H54 (cell line): ENCODE results near the gene MED31.
A peak's percentile ranks its signal among the peaks of the same experiment; 100 is the strongest.

Source experiments
- DNase-seq: peaks from one replicate; pipeline ENCODE4 v3.0.0; 2011; ENCODE audit warnings: low spot score, mixed read lengths; ENCODE audit not compliant: insufficient read length
- FAIRE-seq: peaks from 3 replicates; lab custom pipeline; 2011; peaks lifted over from hg19 to GRCh38; lab: Jason Lieb, UNC
- POLR2A ChIP-seq: IDR thresholded peaks from 2 replicates; pipeline ENCODE4 v1.6.1; 2011; ENCODE audit warnings: low read depth, mild to moderate bottlenecking, low read length

MED31 gene

DNA sequence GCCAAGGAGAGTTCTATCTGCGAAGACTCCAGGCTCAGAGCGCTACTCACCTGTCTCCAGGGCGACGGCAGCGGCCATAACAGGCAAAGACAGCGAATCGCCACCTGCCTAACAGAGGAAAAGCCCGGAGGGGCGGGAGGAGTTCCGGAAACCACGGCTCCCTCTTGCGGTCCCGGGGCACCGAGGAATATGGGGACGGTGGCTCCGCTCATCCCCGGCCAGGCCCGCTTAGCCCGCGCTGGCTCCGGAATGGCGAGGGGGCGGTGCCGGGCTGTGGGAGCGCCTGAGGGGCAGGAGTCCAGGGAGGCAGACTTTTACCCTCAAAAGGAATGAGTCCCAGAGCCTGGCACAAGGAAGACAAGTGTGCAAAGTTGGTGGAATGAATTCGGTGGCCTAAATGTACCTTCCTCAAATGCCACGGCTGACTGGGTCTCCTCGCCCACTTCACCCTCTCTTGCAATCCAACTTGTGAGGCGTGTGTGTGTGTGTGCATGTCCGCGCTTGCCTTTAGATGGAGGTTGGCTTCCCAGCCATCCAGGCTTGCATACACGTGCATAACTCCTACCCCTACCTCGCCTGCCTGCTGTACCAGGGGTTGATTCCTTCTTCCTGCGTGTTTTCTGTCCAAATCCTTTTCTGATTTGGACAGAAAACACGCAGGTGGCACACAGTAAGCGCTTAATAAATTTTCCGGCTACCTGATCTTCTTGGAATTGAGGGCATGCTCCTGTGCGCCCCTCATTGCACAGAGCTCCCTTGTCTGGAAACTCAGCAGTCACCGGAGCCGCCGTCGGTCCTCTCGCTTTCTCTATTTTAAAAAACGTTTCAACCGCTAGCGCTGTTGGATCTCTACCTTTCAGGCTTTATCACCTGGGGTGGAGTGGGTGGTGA lies 3.7 kb upstream of the MED31 start:
- TF ChIP-seq POLR2A, result no peak
- DNase-seq (no peak), FAIRE-seq (no peak)

DNA sequence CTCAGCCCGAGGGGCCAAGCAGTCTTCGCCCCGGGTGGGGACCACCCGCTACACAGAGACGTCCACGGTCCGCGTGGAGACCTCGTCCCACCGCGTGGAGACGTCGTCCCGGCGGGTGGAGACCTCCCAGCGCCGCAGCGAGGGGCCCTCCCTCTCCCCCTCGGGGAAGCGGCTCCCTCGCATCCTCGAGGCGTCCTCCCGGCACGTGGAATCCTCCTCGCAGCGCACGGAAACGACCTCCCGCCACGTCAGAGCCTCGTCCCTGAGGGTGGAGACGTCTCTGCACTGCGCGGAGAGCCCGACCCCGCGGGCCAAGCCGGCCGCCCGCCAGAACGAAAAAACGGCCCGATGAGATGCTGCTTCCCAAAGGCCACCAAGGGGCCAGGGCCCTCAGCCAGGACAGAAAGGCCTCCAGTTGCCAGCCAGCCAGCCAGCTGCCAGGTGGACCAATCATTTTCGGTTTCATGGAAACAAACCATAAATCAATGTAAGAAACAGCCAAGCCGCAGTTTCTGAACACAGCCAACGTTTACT lies 581 bp upstream of the MED31 start:
- DNase-seq, result no peak
- no peak for TF ChIP-seq POLR2A
- no peak for FAIRE-seq

DNA sequence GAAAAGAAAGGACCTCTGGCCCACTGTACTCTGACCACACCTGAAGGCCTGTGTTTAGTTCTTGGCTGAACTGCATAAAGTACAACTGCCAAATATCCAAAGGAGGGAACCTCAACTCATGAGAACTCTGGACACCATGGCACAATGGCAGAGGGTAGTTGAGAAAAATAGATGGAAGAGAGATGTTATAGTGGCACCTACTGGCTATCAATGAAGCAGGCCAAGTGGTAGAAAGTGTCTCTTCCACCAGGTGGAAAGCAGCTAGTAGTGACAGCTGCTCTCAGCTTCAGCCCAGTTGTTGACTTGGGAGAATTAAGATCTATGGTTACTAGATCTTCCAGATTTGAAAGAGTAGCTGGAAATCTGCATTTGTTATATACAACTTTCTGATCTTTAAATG lies 3.2 kb downstream of the MED31 start:
- no peak for TF ChIP-seq POLR2A
- FAIRE-seq (peak; percentile 78), DNase-seq (no peak)

DNA sequence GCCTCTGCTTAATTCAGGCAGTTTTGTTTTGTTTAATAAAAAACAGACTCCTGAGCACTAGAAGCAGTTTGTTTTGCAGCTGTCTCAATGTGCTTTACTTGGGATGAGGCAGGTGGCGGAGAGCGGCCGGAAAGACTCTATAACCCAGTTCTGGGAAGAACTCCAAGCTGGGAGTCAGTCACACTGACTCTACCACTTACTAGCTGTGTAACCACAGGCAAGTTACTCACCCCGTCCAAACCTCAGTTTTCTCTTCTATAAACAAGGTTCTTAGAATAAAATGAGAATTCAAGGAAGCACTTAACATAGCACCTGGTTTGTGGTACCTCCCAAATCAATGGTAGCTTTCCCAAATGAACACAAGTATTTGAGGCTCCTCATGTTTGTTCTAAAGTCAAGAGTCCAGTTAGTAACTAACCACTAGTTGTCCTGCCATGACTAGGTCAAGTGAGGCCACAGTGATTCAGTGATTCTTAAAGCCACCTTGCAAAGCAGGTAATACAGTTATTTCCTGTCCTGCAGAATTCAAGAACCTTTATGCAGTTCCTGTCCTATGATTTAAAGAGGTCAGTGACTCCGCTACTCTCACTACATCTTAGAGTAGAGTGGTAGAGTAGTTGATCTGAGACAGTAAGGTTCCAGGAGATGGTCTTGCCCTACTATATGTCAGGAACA lies 7.8 kb downstream of the MED31 start:
- DNase-seq (no peak), FAIRE-seq (no peak)
- TF ChIP-seq POLR2A, result no peak

DNA sequence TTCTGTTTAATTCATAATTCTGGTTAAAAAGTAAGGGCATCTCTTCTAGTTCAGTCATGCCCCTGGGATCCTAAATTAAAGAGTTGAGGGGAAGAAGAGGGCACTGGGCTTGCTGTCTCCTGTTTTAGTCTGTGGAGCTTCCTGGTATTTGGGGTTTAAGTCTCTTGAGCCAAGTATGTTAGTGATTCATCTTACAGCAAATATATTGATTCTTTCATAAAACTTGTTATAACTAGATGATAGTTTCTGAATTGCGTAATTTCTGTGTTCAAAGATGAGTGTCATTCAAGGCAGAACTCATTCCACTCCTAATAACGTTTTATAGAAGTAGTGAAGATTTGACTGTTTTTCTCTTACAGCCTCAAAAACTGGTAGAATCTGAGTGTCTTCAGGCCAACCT lies 8.8 kb downstream of the MED31 start:
- peak; percentile 50 for FAIRE-seq
- DNase-seq, result no peak
- TF ChIP-seq POLR2A, result no peak

DNA sequence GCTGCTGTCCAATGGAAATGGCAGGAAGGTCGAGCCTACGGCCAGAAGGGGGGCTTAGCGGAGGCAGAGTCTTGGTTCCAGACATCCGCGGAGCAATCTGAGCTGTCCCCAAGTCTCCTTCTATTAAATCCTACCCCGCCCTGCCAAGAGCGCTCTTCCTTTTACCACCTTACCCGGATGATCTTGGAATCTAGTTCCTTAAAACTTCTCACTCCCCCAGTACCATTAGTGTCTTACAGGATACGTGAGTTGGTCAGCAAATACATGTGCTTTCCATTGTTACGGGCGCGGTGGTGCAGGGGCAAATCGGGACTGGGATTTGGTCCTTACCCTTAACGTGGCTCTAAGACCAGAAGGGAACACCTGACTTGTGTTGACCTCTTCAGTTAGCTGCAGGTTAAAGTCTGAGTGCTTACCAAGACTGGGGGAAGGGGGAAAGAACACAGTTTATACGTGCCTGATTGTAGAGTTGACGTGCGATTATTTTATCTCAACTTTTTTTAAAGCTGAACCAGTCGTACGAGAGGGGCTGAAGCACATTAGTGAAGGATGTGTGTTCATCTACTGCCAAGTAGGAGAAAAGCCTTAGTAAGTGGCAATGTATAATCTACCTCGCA lies 10.1 kb downstream of the MED31 start:
- DNase-seq, result no peak
- FAIRE-seq, result no peak

DNA sequence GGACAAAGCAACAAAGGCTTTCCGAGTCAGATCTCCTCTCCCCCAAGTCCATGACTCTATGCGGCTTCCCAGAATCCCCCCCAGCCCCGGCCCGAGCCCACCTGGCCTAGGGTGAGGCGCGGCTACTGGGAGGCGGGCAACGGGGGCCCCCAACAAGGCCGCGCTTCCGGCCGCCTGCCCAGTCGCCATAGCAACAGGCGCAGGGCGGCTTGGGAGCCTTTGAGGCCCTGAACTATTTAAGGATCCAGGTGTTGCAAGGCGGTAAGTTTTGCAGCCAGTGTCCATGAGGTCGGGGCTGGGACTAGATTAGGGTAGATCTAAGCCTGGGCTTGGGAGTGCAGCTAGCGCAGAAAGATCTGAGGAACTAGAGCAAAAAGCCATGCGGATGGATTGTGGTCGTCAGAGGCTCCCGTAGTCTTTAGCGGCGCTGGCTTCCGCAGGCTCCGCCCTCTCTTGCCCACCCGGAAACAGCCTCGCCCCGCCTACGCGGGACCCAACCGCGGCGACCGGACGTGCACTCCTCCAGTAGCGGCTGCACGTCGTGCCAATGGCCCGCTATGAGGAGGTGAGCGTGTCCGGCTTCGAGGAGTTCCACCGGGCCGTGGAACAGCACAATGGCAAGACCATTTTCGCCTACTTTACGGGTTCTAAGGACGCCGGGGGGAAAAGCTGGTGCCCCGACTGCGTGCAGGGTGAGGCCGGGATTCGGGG lies 10.7 kb downstream of the MED31 start, which contains the start of the genes KIAA0753 and TXNDC17:
KIAA0753 (minus strand) TSS at position 176 of the 711 bp plus-strand sequence. CDS start 5,608 bp downstream, outside the sequence.
TXNDC17 (plus strand) TSS at position 525 of the 711 bp plus-strand sequence; CDS start at position 548, 23 bp downstream.
- TF ChIP-seq POLR2A, result peak; percentile 97
- DNase-seq (peak; percentile 84), FAIRE-seq (peak; percentile 43)

More for the DNA sequence above, 10.1 kb downstream of the MED31 start:
- no peak for TF ChIP-seq POLR2A

DNA sequence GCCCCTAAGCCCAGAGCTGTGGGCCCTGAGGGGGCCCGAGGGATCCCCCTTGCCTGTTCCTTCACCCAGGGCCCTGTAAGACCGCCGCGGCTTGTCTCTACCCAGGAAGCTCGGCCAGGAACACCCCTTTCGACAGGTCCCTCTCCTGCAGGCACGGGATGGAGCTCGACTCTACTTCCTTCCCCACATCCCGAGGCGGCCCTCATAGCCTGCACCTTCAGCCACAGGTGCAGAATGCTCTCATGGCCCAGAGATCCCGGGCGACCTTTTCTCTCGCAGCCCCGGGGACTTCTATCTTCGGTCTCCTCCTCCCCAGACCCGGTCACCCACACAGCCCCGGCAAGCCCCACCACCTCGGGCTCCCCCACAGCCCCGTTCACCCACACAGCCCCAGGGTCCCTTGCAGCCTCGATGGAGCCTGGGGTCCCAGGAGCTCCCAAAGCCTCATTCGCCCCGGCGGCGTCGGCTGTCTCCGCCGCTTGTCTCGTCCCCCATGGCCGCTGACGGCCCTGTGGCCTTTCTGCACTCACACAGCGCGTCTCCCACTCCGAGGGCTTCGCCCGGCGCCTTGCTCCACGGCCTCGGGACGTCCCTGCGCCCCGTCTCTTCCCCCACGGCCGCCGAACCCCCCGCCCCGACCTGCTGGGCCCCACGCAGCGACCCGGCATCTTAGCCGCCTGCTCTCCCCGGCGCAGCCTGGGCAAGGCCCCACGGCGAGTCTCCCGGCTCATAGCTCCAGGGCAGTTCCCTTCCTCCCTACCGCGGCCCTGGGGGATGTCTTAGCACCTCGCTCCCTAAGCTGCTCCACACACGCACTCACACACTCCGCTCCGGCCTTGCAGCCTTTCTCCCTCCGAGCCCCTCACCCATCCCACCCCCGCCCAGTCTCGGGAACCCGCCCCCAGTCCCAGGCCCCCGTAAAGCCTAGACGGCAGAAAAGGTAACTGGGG lies 11.5 kb downstream of the MED31 start:
- FAIRE-seq (no peak), DNase-seq (no peak)
- no peak for TF ChIP-seq POLR2A

DNA sequence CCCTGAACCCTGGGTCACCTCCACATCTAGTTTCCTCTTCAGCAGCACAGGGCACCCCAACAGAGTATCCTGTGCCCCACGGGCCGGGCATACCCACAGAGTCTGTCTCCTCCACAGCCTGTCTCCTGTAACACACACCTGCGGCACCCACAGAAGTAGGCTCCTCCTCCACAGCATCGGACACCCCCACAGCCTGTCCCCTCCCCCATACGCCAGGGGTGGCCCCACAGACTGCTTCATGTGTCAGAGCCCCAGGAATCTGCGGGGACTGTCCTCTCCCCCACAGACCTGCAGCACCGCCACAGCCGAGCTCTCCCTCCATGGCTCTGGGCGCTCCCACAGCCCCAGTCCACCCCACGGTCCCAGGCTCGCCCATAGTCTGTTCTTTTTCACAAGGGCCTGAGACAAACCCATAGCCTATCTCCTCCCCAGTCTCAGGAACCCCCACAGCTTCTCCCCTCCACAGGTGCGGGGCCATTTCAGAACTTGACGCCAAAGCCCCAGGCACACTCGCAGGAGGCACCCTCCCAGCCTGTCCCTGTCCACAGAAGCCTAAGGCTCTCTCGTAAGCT lies 12.3 kb downstream of the MED31 start:
- no peak for FAIRE-seq

DNA sequence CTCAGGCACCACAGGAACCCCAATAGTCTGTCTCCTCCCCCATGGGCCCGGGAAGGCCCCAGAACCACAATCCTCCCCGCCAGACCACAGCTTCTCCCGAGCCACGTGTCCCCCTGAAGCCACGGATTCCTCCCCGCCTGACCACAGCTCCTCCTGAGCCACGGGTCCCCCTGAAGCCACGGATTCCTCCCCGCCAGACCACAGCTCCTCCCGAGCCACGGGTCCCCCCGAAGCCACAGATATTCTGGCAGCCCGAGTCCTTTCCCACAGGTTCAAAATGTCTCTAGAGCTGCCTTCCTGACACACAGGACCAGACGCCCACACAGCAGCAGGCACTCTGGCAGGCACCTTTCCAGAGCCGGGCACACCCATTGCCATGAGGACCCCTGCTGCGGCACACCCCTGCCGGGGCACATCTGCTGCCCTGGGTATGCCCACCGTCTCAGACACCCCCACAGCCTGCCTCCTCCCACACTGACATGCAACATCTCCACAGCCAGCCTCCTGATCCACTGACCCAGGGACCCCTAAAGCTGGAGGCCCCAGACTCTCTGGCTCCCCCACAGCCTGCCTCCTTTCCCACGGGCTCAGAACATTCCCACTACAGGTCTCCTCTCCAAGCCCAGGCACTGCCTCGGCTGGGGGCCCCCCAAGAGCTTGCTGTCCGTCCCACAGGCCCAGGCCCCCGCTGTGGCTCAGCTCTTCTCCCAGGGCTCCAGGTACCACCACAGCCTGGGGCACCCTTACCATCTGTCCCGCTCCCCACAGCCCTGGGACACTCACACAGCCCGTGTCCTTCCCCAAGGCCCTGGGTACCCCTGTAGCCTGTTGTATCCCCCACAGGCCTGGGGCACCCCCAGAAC lies 13.1 kb downstream of the MED31 start:
- TF ChIP-seq POLR2A, result no peak
- FAIRE-seq (no peak), DNase-seq (no peak)

More for the DNA sequence above, 12.3 kb downstream of the MED31 start:
- TF ChIP-seq POLR2A, result no peak
- no peak for DNase-seq

DNA sequence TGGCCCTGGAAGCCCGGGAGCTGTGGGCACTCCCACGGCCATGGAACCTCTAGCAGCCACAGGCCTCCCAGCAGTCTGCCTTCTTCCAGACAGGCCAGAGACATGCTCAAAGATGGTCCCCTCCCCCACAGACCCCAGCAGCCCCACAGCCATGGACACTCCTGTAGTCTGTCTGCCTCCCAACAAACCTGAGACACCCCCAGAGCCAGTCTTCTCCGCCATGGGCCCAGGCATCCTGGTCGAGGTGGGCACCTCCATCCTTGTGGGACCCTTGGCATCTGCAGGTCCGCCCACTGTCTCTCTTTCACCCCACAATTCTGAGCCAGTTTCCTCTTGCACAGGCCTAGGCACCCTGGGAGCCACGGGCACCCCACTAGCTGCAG lies 14.0 kb downstream of the MED31 start:
- no peak for DNase-seq
- TF ChIP-seq POLR2A, result no peak
- no peak for FAIRE-seq
